GM18499 (cell line): ENCODE data around the gene CCDC71.

Experiments
- ATAC-seq: cut with Tn5 transposase; IDR thresholded peaks from one replicate; pipeline ENCODE4 v1.9.1; 2021; ENCODE audit warnings: moderate number of reproducible peaks; ENCODE audit not compliant: insufficient read depth, unreplicated experiment

Gene CCDC71

DNA sequence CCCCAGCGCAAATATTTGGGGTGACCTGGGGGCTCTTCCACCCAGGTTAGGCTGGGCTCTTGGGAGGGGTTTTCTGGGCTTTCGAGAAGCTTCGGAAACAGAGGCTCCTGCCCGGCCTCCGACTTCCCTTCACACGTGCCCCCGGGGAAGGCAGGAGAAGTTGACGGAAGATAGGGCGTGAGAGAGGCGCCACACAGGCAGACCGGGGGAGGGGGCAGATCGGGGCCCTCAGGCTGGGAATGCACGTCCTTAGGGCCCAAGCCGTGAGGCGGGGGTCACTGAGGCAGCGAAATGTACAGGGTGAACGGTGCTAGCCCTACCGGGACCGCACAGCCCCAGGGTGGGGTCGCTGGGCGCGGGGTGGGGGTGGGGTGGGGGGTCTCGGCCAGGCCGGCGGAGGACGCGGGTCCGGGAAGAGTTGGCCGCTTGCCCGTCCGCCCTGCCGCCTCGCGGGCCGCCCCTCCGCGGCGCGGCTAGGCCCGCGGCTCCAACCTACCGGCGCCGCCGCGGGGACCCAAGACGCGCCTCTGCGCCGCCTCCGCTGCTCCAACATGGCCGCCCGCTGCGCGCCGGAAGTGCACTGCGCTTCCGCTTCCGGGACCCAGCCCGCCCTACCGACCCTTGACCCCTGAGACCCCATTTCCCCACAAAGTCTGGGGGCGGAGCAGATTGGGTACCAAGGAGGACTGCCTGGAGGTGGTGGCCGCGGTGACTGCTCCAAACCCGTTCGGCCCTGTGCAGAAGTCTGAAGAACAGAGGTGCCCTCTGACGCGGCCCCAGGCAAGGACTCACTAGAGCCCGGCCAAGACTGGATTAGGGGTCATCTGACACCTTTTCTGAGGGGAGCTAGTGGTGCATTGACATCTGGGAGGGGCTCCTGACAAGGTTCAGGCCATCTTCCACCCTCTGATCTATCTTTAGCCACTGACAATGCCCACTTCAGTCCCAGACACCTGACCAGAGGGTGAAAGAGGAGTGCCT, at the start of gene CCDC71:
Gene CCDC71, minus strand, starts transcription at position 561 of the 981 bp plus-strand sequence. CDS start 2,123 bp downstream, outside the sequence.
- ATAC-seq: no peak

DNA sequence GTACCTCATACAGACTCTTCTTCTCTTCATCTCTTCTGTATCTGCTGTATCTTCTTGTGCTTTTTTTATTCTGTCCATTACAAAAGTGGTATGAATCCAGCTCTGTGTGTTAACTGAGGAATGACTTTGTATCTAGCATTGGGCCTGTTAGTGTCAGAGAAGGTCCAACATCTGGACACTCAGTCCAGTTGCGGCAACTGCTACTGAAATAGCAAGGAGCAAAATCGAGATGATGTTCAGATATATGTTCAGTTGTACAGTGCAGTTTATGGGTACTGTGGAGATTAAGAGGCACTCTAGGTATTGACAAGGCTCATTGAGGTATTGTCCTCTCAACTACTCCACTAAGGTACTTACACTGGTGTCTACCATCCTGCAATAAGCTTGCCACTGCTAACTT, 47.9 kb upstream of the CCDC71 start:
- ATAC-seq: no peak

DNA sequence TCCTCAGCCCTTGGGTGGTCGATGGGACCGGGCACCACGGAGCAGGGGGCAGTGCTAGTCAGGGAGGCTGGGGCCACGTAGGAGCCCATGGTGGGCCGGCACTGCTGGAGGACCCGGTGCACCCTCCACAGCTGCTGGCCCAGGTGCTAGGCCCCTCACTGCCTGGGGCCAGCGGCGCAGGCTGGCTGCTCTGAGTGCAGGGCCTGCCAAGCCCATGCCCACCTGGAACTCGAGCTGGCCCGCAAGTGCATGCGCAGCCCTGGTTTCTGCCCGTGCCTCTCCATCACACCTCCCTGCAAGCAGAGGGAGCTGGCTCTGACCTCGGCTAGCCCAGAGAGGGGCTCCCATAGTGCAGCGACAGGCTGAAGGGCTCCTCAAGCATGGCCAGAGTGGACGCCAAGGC, 47.4 kb upstream of the CCDC71 start:
- no peak for ATAC-seq

GRCh38 chr3:49199900-49200281, 33.8 kb upstream of the CCDC71 start:
- no peak for ATAC-seq

- no peak for ATAC-seq
Measured at GRCh38 chr3:49199239-49199899, 33.2 kb upstream of the CCDC71 start.

GRCh38 chr3:49198611-49199230, 32.6 kb upstream of the CCDC71 start:
- ATAC-seq: no peak

- ATAC-seq: no peak
Measured at GRCh38 chr3:49198161-49198560, 32.0 kb upstream of the CCDC71 start.

DNA sequence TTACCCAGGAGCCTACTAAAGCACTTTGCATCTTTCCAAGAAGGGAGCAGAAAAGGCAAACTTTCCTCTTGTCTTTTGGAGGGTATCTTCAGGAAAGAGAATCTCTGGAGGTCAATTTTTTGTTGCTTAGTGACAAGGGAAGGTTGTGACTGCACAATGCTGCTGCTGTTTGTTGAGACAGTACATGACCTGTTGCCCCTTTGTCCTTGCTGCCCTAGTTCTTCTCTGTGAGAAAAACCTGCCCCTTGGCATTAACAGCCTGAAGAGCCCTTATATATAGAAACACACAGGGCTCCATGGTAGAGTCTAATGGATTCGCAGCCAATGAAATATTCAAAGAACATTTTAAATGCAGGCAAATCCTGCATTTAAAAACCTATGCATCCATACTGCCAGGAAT, 25.6 kb upstream of the CCDC71 start:
- no peak for ATAC-seq

DNA sequence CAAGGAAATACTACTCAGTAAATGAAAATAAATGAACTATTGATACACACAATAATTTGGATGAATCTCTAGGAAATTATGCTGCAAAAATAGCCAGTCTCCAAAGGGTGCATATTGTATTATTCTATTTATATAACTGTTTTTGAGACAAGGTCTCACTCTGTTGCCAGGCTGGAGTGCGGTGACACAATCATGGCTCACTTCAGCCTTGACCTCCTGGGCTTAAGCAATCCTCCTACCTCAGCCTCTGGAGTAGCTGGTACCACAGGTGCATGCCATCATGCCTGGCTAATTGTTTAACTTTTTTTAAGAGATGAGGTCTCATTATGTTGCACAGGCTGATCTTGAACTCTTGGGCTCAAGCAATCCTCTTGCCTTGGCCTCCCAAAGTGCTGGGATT, 17.7 kb upstream of the CCDC71 start:
- no peak for ATAC-seq

- no peak for ATAC-seq
Measured at GRCh38 chr3:49182682-49183081, 16.6 kb upstream of the CCDC71 start.

DNA sequence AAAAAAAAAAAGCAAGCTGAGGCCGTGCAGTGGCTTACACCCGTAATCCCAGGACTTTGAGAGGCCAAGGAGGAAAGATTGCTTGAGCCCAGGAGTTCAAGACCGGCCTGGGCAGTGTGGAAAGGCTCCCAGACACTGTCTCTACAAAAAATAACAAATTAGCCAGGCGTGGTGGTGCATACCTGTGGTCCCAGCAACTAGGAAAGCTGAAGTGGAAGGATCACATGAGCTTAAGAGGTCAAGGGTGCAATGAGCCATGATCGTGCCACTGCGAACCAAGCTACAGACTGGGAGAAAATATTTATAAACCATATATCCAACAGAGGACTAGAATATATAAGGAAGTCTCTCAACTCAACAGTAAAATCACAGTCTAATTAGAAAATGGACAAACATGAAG, 15.2 kb upstream of the CCDC71 start:
- ATAC-seq: no peak

- no peak for ATAC-seq
Measured at GRCh38 chr3:49180116-49180515, 14.0 kb upstream of the CCDC71 start.

DNA sequence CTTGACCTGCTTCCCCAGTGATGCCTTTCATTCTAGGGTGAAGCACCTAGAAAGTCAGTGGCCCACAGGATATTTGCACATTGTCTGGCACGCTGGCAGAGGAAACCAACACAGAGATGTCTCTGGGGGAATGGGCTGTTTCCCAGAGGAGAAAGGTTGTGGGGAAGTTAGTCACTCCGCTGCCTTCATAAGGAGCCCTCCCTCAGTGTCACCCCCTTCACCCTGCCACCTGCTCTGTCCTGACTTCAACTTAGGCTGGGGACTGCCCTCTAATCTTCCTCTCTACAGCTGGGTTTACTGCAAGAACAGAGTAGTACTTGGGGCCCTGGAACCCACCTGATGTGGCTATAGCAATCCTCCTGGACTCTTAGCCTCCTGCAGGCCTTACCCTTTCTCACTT, 10.9 kb upstream of the CCDC71 start:
- ATAC-seq: no peak

DNA sequence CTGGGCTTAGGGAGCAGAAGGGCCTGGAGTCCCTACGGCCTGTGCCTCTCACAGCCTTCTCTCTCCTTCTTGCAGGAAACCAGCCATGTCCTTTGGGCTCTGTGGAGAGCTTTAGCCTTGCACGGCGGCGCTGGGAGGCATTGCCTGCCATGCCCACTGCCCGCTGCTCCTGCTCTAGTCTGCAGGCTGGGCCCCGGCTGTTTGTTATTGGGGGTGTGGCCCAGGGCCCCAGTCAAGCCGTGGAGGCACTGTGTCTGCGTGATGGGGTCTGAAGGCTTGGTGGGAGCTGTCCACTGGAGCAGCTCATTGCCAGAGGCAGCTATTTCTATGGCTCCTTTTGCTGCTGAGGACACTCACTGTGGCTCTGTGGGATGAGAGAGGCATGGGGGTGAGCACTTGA, 9.4 kb upstream of the CCDC71 start:
- ATAC-seq: no peak

DNA sequence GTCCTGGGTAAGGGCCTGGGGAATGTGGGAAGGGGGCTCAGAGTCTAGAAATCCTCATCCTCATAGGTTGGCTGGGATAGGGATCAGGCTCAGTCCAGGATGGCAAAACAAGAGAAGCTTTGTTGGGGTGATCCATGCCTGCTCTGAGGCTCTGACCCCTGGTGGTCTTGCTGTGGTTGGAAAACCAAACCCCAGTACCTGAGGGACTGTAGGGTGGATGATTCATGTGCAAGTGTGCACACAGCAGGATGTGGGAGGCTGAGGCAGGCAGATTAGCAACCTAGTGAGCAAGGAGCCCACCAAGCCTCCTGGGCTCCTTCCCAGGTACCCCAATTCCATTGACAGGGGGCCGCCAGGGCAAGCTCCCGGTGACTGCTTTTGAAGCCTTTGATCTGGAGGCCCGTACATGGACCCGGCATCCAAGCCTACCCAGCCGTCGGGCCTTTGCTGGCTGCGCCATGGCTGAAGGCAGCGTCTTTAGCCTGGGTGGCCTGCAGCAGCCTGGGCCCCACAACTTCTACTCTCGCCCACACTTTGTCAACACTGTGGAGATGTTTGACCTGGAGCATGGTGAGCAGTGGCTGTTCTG, 8.4 kb upstream of the CCDC71 start:
- ATAC-seq: no peak

GRCh38 chr3:49173792-49174170, 7.7 kb upstream of the CCDC71 start:
- no peak for ATAC-seq

DNA sequence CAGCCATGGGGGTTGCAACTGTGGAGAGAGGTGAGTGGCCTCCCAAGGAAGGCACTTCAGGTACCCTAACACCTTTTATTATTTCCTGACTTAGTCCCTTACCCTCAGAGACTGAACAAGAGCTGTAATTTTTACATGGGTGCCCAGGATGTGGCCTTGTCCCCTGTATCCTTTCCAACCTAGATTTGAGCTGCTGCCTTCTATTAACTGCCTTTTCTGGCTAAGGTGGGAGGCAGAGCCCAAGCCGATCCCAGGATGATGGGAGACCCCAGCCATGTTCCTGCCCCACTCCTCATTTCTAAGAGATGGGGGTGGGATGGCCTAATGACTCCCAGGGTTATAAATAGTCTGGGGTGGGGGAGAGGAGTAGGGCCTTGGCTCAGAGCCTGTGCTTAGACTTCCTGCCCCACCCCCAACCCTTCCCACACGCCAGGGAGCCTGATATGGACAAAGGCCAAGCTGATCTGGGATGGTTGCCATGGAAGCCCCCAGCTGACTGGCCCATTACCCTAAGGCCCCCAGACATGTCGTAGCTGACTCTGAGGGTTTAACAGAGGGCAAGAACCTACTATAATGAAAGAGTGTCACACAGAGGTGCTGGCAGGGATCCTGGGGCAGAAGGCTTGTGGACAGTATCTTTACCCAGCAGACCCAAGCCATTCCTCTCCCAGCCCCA, 7.1 kb upstream of the CCDC71 start:
- no peak for ATAC-seq

DNA sequence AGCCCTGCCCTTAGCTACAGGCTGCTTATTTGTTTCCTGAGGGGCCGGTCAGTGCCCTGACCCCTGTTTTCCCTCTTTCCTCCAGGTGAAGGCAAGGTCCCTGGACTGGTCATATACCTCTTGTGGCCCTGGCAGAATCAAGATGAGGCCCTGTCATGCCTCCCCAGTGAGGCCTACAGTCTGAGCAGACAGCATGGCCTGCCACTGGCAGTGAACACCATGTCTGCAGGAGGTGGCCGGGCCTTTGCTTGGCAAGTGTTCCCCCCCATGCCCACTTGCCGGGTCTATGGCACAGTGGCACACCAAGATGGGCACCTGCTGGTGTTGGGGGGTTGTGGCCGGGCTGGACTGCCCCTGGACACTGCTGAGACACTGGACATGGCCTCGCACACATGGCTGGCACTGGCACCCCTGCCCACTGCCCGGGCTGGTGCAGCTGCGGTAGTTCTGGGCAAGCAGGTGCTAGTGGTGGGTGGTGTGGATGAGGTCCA, 6.5 kb upstream of the CCDC71 start:
- ATAC-seq: no peak

GRCh38 chr3:49171775-49172500, 5.8 kb upstream of the CCDC71 start:
- ATAC-seq: no peak
